Fibroblast of peridontal ligament (primary cell): ENCODE measurements around the gene FUT8.
"Not testable (repeated sequence)": the region's sequence is repeated elsewhere in the genome, so short reads cannot be mapped to it uniquely, and the experiment has no call there.

ENCODE experiments used
- DNase-seq: peaks from one replicate; pipeline ENCODE4 v3.0.0-alpha.2; 2010; ENCODE audit errors: extremely low read depth

Gene FUT8

DNA sequence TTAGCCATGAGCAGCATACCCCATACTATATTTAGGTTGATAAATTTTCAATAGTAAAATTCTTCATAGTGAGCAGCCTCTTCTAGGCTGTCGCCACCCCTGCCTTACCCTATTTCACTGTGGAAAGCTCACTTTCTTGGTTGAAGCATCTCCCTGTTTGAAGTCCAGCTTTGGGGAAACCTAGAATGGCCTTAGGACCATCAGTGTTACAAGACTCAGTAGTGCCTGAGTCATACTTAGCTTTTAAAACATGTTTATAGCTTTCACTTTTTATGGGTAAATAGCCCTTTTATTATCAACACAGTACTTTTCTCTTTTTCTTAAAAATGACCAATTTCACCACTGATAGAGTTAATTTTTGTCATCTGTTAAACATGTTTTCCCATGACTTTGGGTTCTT, 37.1 kb downstream of the FUT8 start:
- no peak for DNase-seq

DNA sequence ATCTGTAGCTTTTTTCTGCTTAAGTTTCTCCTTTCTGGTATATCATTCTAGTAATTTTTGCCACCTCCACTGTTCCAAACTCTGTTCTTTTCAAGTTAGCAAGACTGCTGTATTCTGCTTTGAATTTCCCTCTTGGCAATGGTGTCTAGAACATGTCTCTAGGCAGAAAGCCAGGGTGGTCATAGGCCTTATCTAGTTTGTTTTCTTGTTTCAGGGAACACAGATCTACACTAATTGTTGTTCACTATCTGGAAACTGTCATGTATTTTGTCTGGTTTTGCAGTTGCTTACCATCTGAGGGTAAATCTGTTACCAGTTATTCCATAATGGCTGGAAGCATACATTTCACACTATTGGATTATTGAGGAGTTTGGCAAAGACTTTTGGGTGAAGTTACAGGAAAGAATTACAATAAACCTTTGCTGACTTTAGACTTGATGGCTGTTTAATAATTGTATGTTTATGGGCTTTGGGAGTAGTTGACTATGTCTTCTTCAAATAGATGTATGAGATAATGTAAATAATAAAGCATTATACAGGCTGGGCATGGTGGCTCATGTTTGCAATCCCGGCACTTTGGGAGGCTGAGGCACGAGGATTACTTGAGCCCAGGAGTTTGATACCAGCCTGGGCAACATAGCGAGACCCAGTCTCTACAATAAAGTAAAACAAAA, 41.4 kb downstream of the FUT8 start:
- DNase-seq: no peak

GRCh38 chr14:65456247-65456646, 43.7 kb downstream of the FUT8 start:
- DNase-seq: no peak

DNA sequence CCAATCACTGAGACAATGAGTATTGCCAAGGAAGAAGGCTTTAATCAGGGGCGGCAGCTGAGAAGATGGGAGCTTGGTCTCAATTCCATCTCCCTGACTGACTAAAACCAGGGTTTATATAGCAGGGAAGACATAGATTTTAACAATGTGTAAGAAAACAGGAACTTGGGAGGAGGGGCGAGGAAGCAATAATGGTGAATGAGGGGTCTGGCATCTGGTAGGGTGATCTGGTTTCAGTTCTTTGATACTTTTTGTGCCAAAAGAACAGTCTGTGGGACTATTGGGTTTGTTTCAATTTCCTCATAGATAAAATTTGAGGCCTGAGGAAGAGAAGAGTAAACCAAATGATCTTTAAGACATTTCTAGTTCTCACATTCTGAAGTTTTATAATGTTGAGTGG, 49.2 kb downstream of the FUT8 start:
- peak; percentile 55 for DNase-seq

DNA sequence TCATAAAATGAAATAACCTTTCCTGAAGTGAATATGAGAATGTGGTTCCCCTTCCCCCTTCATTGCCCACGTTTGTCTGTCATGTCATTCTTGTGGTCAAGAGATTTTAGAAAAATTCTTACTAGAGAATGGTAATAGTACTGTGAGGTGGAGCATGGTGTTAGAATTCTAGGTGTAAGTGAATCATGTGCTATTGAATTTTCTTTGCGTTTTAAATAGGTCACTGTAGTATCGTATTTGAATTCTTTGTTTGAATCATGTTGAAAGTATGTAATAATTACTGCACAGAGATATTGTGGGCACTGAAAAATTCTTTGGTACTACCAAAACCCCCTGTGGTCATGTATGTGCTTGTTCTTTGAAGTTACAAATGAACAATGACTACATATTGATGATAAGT, 49.9 kb downstream of the FUT8 start:
- DNase-seq: peak; percentile 77

- no peak for DNase-seq
These were observed 53.1 kb downstream of the FUT8 start for GRCh38 chr14:65465584-65465983.

- not testable (repeated sequence) for DNase-seq
These were observed 55.4 kb downstream of the FUT8 start for GRCh38 chr14:65467926-65468325.

GRCh38 chr14:65469903-65470302, 57.4 kb downstream of the FUT8 start:
- DNase-seq: no peak

GRCh38 chr14:65470404-65470880, 57.9 kb downstream of the FUT8 start:
- no peak for DNase-seq

DNA sequence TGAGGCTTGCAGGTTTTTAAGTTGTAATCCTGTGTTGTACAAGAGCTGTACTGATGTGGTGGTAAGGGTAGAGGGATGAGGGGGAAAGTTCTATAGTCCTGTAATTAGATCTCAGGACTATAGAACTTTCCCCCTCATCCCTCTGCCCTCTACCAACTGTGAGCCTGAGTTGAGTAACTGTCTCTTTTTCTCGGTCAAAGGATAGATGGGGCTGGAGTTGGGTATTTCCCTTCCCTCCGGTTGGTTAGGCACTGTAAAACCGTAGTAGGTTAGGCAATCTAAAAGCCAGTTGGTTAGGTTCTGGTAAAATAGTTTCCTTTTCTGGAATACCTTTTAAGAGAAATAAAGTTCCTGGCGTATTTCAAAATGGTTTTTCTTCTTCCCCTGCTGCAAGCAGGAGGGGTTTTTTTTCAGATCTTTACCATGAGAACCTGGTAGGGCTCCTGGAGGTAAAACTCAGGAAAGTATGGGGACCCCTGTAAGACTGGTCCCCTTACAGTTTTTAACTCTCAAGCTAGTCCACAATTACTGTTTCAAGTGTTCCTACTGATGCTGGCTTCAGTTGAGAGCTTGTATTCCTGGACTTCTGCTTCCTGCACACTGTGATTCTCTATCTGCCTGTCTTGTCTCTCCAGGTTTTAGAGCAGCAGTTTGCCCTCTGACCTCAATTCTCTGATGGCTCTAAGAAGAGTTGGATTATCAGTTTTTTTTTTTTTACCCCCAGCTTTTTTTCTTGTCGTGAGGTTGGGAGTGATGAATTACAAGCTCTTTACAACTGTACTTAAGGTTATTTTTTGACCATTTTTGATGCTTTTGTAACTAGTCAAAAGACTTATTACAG, 58.7 kb downstream of the FUT8 start:
- DNase-seq: no peak

DNA sequence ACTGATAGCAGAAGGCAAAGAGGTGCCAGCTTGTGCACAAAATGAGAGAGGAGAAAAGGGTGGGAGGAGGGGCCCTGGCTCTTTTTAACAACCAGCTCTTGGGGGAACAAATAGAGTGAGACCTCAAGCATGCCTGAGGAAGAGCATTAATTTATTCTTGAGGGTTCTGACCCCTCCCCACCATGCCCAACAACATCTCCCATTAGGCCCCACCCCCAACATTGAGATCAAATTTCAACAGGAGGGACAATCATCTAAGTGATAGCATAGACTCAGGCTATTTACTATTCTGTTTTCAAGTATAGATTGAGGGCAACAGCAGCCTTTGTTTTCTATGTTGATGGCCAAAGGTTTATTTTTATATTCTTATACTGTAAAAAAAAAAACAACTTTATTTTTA, 59.7 kb downstream of the FUT8 start:
- no peak for DNase-seq

DNA sequence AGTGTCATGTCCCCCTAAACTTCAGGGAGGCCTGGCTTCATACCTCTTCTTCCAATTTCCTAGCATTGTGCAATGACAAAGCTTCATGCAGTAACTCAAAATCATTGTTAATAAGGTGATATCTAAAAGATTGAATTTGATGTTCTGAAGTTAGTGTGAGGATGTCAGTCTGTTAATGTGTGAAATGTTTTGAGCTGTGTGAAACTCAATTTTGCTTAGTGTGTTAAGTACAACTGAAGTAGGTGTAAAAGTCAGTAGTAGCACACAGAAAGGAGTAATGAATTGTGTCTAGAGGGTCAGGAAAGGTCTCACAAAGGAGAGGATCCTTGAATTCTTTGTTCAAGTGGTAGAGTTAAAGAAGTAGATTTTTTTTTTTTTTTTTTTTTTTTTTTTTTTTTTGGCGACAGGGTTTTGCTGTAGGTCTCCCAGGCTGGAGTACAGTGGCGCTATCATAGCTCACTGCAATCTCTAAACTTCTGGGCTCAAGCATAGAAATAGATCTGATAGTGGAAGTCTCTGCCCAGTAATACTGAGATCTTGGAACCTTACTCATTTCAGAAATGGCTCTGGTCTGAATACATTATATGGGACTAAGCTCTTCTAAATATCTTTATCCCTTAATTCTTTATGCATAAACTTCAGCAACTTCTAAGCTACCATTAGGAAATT, 63.9 kb downstream of the FUT8 start:
- DNase-seq: no peak

DNA sequence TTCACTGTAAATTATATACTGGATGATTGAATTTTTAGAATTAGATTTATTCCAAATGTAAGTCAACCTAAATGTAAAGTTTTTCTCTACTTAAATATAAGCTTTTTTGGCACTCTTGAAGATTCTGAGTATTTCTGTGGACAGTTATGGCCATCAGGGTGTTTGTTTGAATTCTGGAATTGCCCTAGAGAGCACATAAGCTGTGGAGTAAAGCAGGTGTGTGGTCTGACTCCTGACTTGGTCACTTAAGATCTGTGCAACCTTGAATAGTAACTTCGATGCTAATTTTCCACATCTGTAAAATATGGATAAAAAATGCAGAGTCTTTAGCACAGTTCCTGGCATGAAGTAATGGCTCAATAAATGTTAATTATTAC, 64.4 kb downstream of the FUT8 start:
- DNase-seq: no peak

- DNase-seq: no peak
These were observed 65.5 kb downstream of the FUT8 start for GRCh38 chr14:65478017-65478416.

DNA sequence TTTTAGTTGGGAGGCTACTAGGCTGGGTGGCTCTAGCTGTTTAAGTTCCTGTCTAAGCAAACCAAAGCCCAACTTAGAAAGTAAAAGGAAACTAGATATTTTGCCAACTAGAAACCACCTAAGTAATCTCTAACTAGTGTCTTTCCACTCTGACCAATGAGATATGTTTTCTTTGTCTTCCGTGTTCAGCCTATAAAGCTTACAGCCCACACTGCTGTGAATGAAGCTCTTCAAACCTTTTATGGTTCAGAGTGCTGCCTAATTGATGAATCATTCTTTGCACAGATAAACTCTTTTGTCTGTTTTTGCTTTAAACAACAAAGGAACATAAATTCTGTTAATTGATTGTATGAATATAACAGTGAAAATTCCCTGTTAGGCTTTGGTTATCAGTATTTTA, 66.1 kb downstream of the FUT8 start:
- DNase-seq: peak; percentile 24

- no peak for DNase-seq
These were observed 66.9 kb downstream of the FUT8 start for GRCh38 chr14:65479386-65479785.

- peak; percentile 7 for DNase-seq
These were observed 70.4 kb downstream of the FUT8 start for GRCh38 chr14:65482757-65483438.

DNA sequence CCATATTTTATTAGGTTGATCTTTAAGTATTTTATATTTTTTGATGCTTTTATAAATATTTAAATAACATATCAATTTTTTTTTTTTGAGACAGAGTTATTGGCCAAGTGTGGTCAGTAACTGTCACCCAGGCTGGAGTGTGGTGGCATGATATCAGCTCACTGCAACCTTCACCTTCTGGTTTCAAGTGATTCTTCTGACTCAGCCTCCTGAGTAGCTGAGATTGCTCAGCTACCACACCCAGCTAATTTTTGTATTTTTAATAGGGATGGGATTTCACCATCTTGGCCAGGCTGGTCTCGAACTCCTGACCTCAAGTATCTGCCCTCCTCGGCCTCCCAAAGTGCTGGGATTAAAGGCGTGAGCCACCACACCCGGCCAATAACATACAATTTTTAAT, 71.1 kb downstream of the FUT8 start:
- DNase-seq: no peak

GRCh38 chr14:65485516-65485915, 73.0 kb downstream of the FUT8 start:
- no peak for DNase-seq

DNA sequence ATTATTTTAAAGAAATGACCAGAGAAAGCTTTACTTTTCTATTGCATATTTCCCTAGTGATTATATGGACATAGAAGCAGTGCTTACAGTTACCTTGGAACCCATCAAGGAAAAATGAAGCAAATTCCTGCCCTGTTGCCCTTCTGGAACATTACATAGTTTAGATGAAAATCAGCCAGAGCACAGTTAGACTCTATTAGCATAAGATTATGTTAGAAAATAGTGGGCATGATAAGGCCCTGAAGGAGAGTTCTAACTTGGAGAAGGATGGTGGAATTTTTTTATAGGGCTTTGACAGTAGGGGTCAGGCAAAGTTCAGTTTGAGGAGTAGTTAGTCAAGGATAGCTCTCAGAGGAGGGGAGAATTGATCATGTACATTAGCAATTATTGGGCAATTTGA, 74.3 kb downstream of the FUT8 start:
- no peak for DNase-seq

GRCh38 chr14:65487783-65488494, 75.4 kb downstream of the FUT8 start:
- no peak for DNase-seq

- DNase-seq: no peak
These were observed 78.7 kb downstream of the FUT8 start for GRCh38 chr14:65491274-65491673.
